Astrocyte (in vitro differentiated cells and primary cell): ENCODE data around the gene VWA5B1. TPM values are rescaled to one million over a fixed set of nuclear protein-coding genes. Genes with fewer than 3 reads are reported as not detected.
A peak's percentile ranks its signal among the peaks of the same experiment; 100 is the strongest.

Experiments used
- DNase-seq: peaks from one replicate; pipeline ENCODE4 v3.0.0-alpha.2; 2010; ENCODE audit warnings: low read depth
- FAIRE-seq: peaks from 2 replicates; lab custom pipeline; 2011; peaks lifted over from hg19 to GRCh38; lab: Jason Lieb, UNC
- H2AFZ ChIP-seq: 2 replicates; pipeline ENCODE4 v1.6.0; 2012; ENCODE audit warnings: low read depth, low read length, inconsistent platforms
- H3K27ac ChIP-seq: 2 replicates; pipeline ENCODE4 v1.5.1; 2011; ENCODE audit warnings: low read depth, low read length, inconsistent platforms
- H3K27me3 ChIP-seq: 2 replicates; pipeline ENCODE4 v1.6.0; 2011; ENCODE audit warnings: low read length, inconsistent platforms; ENCODE audit not compliant: insufficient read depth
- H3K36me3 ChIP-seq: 2 replicates; pipeline ENCODE4 v1.5.1; 2011; ENCODE audit warnings: low read length, inconsistent platforms; ENCODE audit not compliant: insufficient read depth
- H3K4me1 ChIP-seq: 2 replicates; pipeline ENCODE4 v1.5.1; 2011; ENCODE audit warnings: low read length, inconsistent platforms; ENCODE audit not compliant: insufficient read depth
- H3K4me2 ChIP-seq: 2 replicates; pipeline ENCODE4 v1.6.0; 2012; ENCODE audit warnings: low read length, inconsistent platforms
- H3K4me3 ChIP-seq: 2 replicates; pipeline ENCODE4 v1.5.1; 2011; ENCODE audit warnings: low read depth, mild to moderate bottlenecking, low read length, inconsistent platforms; ENCODE audit not compliant: insufficient read depth
- H3K79me2 ChIP-seq: 2 replicates; pipeline ENCODE4 v1.6.0; 2012; ENCODE audit warnings: mild to moderate bottlenecking, low read length, inconsistent platforms; ENCODE audit not compliant: insufficient read depth
- H3K9ac ChIP-seq: 2 replicates; pipeline ENCODE4 v1.6.0; 2012; ENCODE audit warnings: mild to moderate bottlenecking, low read length, inconsistent platforms
- H3K9me3 ChIP-seq: 2 replicates; pipeline ENCODE4 v1.5.1; 2012; ENCODE audit warnings: low read depth, mild to moderate bottlenecking, low read length, inconsistent platforms; ENCODE audit not compliant: insufficient read depth
- H4K20me1 ChIP-seq: 2 replicates; pipeline ENCODE4 v1.6.0; 2012; ENCODE audit warnings: low read length, inconsistent platforms; ENCODE audit not compliant: insufficient read depth
- H3K27ac Mint-ChIP-seq: one replicate; pipeline ENCODE4 v1.8.0; 2021; ENCODE audit warnings: mild to moderate bottlenecking, mixed read lengths; ENCODE audit not compliant: unreplicated experiment
- H3K27me3 Mint-ChIP-seq: one replicate; pipeline ENCODE4 v1.8.0; 2021; ENCODE audit warnings: low read depth, mixed read lengths; ENCODE audit not compliant: unreplicated experiment
- H3K36me3 Mint-ChIP-seq: one replicate; pipeline ENCODE4 v1.8.0; 2021; ENCODE audit warnings: low read depth, mixed read lengths; ENCODE audit not compliant: unreplicated experiment
- H3K4me1 Mint-ChIP-seq: one replicate; pipeline ENCODE4 v1.8.0; 2021; ENCODE audit warnings: low read depth, mixed read lengths; ENCODE audit not compliant: unreplicated experiment
- H3K4me3 Mint-ChIP-seq: one replicate; pipeline ENCODE4 v1.8.0; 2021; ENCODE audit warnings: mild to moderate bottlenecking, moderate library complexity, mixed read lengths; ENCODE audit not compliant: unreplicated experiment
- H3K9me3 Mint-ChIP-seq: one replicate; pipeline ENCODE4 v1.8.0; 2021; ENCODE audit warnings: mild to moderate bottlenecking, mixed read lengths; ENCODE audit not compliant: unreplicated experiment
- CTCF ChIP-seq: IDR thresholded peaks from 2 replicates; pipeline ENCODE4 v1.5.1; 2011; ENCODE audit warnings: low read depth, mild to moderate bottlenecking, inconsistent platforms, low read length, moderate library complexity; ENCODE audit not compliant: insufficient read depth
- EZH2 ChIP-seq: IDR thresholded peaks from 2 replicates; pipeline ENCODE4 v1.6.1; 2012; ENCODE audit warnings: mild to moderate bottlenecking, low read length, inconsistent platforms; ENCODE audit not compliant: insufficient read depth
- total RNA-seq: library from RNA; stranded (reverse); gene quantifications from 2 replicates; pipeline ENCODE4 v1.2.1, GENCODE V29; 2021

Gene VWA5B1
- total RNA-seq, 1 donor from 2014 or later = not detected

- Histone ChIP-seq H4K20me1 (no peaks in the 10 kb centered on the region), H3K9ac (no peak overlapping the region), H3K4me2 (peak overlapping the region; percentile 55), H3K9me3 (peaks cover 2% of the 10 kb centered on the region), H3K4me3 (no peak overlapping the region), H3K4me1 (peaks cover 26% of the 10 kb centered on the region), H3K79me2 (no peaks in the 10 kb centered on the region), H2AFZ (no peak overlapping the region), H3K27me3 (no peaks in the 10 kb centered on the region), H3K27ac (peak overlapping the region; percentile 57), H3K36me3 (no peaks in the 10 kb centered on the region)
- Mint-ChIP-seq H3K4me1 (peaks cover 24% of the 10 kb centered on the region), H3K27ac (peak overlapping the region; percentile 13), H3K4me3 (no peak overlapping the region), H3K9me3 (peaks cover 7% of the 10 kb centered on the region), H3K36me3 (no peaks in the 10 kb centered on the region), H3K27me3 (peaks cover 21% of the 10 kb centered on the region)
- FAIRE-seq (no peak), DNase-seq (peak; percentile 83)
- TF ChIP-seq EZH2 (no peak), CTCF (no peak)
These were observed 11.2 kb upstream of the VWA5B1 start for GRCh38 chr1:20279509-20279908.

GRCh38 chr1:20280341-20280740 is 10.3 kb upstream of the VWA5B1 start:
- Histone ChIP-seq H3K79me2 (no peaks in the 10 kb centered on the region), H3K9ac (no peak overlapping the region), H3K27me3 (no peaks in the 10 kb centered on the region), H3K27ac (peak overlapping the region; percentile 21), H4K20me1 (no peaks in the 10 kb centered on the region), H3K9me3 (peaks cover 2% of the 10 kb centered on the region), H3K4me1 (peaks cover 26% of the 10 kb centered on the region), H2AFZ (no peak overlapping the region), H3K36me3 (no peaks in the 10 kb centered on the region), H3K4me2 (no peak overlapping the region), H3K4me3 (no peak overlapping the region)
- Mint-ChIP-seq H3K27me3 (peaks cover 28% of the 10 kb centered on the region), H3K36me3 (peaks cover 2% of the 10 kb centered on the region), H3K27ac (peak overlapping the region; percentile 30), H3K4me1 (peaks cover 24% of the 10 kb centered on the region), H3K9me3 (peaks cover 14% of the 10 kb centered on the region), H3K4me3 (no peak overlapping the region)
- no peak for DNase-seq
- FAIRE-seq = no peak
- no peak for TF ChIP-seq EZH2
- TF ChIP-seq CTCF = no peak

GRCh38 chr1:20280906-20281305 is 9.8 kb upstream of the VWA5B1 start:
- Histone ChIP-seq H4K20me1 (no peaks in the 10 kb centered on the region), H3K36me3 (no peaks in the 10 kb centered on the region), H3K9ac (no peak overlapping the region), H3K4me1 (peaks cover 26% of the 10 kb centered on the region), H3K79me2 (no peaks in the 10 kb centered on the region), H3K4me3 (no peak overlapping the region), H2AFZ (no peak overlapping the region), H3K27me3 (no peaks in the 10 kb centered on the region), H3K27ac (no peak overlapping the region), H3K4me2 (no peak overlapping the region), H3K9me3 (peaks cover 2% of the 10 kb centered on the region)
- Mint-ChIP-seq H3K27ac (no peak overlapping the region), H3K9me3 (peaks cover 17% of the 10 kb centered on the region), H3K4me3 (no peak overlapping the region), H3K27me3 (peaks cover 26% of the 10 kb centered on the region), H3K4me1 (peaks cover 24% of the 10 kb centered on the region), H3K36me3 (peaks cover 2% of the 10 kb centered on the region)
- no peak for FAIRE-seq
- DNase-seq = no peak
- TF ChIP-seq CTCF (no peak), EZH2 (no peak)
